ENCODE data around the gene MYH11.

DNA sequence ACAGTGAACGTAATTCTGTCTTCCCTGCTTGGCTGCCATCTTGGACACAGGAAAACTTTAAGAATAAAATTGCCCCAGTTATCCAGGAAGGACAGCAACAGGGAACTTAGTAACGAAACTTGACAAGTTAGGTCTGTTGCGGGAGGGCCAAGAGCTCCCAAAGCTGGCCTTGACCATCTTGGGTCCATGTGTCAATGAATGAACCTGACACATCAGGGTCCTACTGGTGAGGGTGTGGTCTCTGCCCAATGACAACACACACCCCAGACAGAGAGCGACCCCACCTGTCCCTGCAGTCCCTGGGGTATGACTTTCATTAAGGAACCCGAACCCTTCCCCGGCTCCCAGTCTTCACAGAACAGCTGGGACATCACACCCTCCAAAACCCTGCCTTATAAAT, 110.5 kb downstream of the MYH11 start:
- TF ChIP-seq POLR2AphosphoS5 (IDR thresholded peaks at IDR 0.05; ENCODE audit: low read depth, low read length) (no peak), SIN3A (IDR thresholded peaks at IDR 0.05; ENCODE audit: borderline replicate concordance, insufficient read depth, low read length) (no peak), TAF1 (IDR thresholded peaks at IDR 0.05; ENCODE audit: borderline replicate concordance, insufficient read depth, low read length) (no peak), FOXP2 (optimal IDR thresholded peaks at IDR 0.05; ENCODE audit: borderline replicate concordance, extremely low read depth, extremely low read length, insufficient read depth) (no peak)
- TF ChIP-seq, protein P1, sequence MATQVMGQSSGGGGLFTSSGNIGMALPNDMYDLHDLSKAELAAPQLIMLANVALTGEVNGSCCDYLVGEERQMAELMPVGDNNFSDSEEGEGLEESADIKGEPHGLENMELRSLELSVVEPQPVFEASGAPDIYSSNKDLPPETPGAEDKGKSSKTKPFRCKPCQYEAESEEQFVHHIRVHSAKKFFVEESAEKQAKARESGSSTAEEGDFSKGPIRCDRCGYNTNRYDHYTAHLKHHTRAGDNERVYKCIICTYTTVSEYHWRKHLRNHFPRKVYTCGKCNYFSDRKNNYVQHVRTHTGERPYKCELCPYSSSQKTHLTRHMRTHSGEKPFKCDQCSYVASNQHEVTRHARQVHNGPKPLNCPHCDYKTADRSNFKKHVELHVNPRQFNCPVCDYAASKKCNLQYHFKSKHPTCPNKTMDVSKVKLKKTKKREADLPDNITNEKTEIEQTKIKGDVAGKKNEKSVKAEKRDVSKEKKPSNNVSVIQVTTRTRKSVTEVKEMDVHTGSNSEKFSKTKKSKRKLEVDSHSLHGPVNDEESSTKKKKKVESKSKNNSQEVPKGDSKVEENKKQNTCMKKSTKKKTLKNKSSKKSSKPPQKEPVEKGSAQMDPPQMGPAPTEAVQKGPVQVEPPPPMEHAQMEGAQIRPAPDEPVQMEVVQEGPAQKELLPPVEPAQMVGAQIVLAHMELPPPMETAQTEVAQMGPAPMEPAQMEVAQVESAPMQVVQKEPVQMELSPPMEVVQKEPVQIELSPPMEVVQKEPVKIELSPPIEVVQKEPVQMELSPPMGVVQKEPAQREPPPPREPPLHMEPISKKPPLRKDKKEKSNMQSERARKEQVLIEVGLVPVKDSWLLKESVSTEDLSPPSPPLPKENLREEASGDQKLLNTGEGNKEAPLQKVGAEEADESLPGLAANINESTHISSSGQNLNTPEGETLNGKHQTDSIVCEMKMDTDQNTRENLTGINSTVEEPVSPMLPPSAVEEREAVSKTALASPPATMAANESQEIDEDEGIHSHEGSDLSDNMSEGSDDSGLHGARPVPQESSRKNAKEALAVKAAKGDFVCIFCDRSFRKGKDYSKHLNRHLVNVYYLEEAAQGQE (IDR thresholded peaks at IDR 0.05; ENCODE audit: insufficient read depth in 1 of 2, low read depth in 2 of 2, low read length in 2 of 2), result no peak

Measured in PFSK-1 (cell line).